Tibial nerve (tissue), 4 donors: ENCODE measurements around the gene METTL17.

Experiments used
- EP300 ChIP-seq, 2 donors: sonication (generic); formaldehyde crosslinking; IDR thresholded peaks; one replicate each; pipeline ENCODE4 v1.6.1; 2017; ENCODE audit warnings: antibody characterized with exemption in 2 of 2, mild to moderate bottlenecking in 1 of 2
- POLR2A ChIP-seq, 2 donors: fragments of 450-650 bp; IDR thresholded peaks; one replicate each; pipeline ENCODE4 v1.6.1; 2017; ENCODE audit warnings: antibody characterized with exemption in 2 of 2, mild to moderate bottlenecking in 2 of 2, moderate library complexity in 2 of 2
- TF ChIP-seq, protein P1 (sequence below), 5 experiments: fragments of 200-600 bp in 3 of 5; fragments of 450-650 bp in 2 of 5; sonication (generic) in 3 of 5; IDR thresholded peaks; one replicate each; pipeline ENCODE4 v1.5.1; 2016 to 2019; ENCODE audit warnings: antibody characterized with exemption in 5 of 5, mild to moderate bottlenecking in 3 of 5, moderate library complexity in 2 of 5

- TF ChIP-seq, protein P1, sequence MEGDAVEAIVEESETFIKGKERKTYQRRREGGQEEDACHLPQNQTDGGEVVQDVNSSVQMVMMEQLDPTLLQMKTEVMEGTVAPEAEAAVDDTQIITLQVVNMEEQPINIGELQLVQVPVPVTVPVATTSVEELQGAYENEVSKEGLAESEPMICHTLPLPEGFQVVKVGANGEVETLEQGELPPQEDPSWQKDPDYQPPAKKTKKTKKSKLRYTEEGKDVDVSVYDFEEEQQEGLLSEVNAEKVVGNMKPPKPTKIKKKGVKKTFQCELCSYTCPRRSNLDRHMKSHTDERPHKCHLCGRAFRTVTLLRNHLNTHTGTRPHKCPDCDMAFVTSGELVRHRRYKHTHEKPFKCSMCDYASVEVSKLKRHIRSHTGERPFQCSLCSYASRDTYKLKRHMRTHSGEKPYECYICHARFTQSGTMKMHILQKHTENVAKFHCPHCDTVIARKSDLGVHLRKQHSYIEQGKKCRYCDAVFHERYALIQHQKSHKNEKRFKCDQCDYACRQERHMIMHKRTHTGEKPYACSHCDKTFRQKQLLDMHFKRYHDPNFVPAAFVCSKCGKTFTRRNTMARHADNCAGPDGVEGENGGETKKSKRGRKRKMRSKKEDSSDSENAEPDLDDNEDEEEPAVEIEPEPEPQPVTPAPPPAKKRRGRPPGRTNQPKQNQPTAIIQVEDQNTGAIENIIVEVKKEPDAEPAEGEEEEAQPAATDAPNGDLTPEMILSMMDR (IDR thresholded peaks at IDR 0.05) = no peak
- no peak for TF ChIP-seq POLR2A (IDR thresholded peaks at IDR 0.05)
- TF ChIP-seq EP300 (IDR thresholded peaks at IDR 0.05) = no peak
These were observed 28.5 kb downstream of the METTL17 start for GRCh38 chr14:21018286-21018685.
